ENCODE data around the gene NCKAP5.
"Not testable (repeated sequence)": the region's sequence is repeated elsewhere in the genome, so short reads cannot be mapped to it uniquely, and the experiment has no call there.

Gene NCKAP5

DNA sequence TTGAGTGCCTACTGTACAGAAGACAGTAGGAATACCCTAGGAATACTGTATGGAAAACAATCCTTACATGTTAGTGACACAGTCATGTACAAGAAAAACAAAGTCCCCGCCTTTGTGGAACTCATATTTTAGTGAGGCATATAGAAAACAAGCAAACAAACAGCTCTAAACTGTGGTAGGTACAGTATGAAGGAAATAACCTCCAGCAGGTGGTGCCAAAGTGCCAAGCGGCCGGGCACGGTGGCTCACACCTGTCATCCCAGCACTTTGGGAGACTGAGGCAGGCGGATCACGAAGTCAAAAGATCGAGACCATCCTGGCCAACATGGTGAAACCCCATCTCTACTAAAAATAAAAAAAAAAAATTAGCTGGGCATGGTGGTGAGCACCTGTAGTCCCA lies 48.6 kb downstream of the NCKAP5 start:
- not testable (repeated sequence) for DNase-seq

- no peak for DNase-seq
These were observed 49.4 kb downstream of the NCKAP5 start for GRCh38 chr2:133518700-133519344.

DNA sequence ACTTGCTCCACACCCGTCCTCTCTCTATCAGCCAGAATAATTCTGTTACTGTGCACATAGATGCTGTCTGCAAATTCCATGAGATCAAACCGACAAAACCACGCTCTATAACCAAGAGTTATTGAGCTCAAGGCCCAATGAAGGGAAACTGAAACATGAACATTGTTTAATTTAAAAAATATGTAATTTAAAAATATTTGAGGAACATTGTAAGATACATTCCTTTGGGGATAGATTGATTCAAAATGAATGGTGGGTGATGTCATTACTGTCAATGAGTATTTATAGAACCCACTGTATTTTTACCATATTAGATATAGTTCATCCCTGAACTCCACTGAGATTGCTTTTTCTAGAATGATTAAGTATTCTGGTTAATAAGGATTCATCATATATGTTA lies 50.4 kb downstream of the NCKAP5 start:
- DNase-seq = no peak

DNA sequence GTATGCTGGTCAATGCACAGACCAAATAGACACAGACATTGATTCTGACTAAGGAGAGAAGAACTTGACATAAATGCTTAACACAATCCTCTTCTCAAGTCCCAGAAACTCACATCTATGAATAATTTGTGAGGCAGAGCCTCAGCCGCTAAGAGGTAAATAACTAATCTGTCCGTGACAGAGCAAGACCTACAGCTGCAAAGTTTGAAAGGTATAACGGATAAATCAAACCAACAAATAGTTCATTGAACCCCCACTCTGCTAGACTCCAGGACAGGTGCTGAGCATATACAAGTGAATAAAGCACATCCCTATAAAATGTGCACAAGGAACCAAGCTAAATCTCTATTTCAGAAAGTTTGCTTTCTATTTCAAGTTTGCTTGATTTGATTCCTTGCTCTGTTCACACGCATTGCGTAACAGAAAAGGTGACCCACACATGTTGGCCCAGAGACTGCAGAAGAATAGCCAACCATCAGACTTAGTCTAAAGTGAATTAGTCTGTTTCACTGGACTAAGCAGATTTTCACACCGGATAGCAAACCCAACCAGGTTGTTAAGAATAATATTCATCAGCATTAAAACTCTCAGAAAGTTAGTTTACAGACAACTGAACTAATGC lies 51.7 kb downstream of the NCKAP5 start:
- DNase-seq = no peak

GRCh38 chr2:133515271-133515670 lies 53.0 kb downstream of the NCKAP5 start:
- DNase-seq = no peak

- no peak for DNase-seq
These were observed 54.4 kb downstream of the NCKAP5 start for GRCh38 chr2:133513893-133514292.

- DNase-seq = no peak
These were observed 56.1 kb downstream of the NCKAP5 start for GRCh38 chr2:133512121-133512520.

GRCh38 chr2:133511679-133512078 lies 56.6 kb downstream of the NCKAP5 start:
- no peak for DNase-seq

DNA sequence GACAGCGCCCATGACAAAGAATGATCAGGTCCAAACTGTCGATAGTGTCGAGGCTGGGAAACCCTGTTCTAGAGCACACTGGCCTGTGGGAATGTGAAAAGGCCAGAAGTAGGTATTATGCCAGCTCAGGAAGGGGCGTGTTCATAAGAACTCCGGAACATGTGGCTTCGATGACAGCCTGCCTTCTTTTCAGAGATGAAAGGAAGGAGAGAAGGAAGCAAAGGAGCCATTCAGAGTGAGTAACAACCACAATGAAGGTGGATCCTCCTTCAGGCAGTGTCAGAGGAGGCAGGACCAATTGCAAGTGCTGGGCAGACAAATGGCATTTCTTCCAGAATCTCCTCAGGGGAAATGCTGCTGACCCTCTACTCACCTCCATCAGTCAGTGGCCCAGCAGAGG lies 58.5 kb downstream of the NCKAP5 start:
- no peak for DNase-seq

GRCh38 chr2:133508546-133509165 lies 59.6 kb downstream of the NCKAP5 start:
- DNase-seq = no peak

DNA sequence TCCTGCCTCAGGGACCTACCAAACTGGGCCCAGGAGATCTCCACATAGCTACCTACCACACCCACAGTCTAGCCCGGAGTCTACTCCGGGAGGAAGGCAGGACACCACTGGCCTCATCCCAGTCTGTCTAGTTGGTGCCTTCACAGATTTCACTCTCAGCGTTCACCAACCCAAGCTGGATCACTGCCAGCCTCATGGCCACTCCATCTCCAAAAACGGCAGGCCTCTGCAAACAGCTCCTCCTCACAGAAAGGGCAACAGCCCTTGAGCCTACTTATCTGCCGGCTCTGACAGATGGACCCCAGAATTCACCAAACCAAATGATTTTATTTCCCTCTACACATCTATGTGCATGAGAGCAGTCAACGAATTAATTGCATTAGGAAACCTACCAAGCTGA lies 61.3 kb downstream of the NCKAP5 start:
- DNase-seq = no peak

GRCh38 chr2:133504566-133505505 lies 63.4 kb downstream of the NCKAP5 start:
- DNase-seq = no peak

GRCh38 chr2:133503927-133504326 lies 64.3 kb downstream of the NCKAP5 start:
- no peak for DNase-seq

DNA sequence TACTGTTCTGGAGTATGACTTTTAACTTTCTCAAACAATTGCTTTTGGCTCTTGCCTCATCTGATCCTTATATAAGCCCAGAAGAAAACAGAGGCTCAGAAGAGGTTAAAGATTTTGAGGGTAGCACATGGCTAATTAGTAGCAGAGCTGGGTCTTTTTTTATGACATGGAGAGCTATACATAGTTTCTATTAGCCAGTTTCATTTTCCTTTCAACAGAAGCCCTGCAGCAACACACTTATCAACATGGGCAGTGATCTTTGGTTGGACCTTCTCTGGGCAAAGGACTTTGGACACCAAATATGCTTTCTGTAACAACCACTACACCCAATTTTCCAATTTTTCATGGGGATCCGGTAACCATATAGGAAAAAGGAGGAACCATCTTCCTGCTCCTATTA lies 64.9 kb downstream of the NCKAP5 start:
- no peak for DNase-seq

DNA sequence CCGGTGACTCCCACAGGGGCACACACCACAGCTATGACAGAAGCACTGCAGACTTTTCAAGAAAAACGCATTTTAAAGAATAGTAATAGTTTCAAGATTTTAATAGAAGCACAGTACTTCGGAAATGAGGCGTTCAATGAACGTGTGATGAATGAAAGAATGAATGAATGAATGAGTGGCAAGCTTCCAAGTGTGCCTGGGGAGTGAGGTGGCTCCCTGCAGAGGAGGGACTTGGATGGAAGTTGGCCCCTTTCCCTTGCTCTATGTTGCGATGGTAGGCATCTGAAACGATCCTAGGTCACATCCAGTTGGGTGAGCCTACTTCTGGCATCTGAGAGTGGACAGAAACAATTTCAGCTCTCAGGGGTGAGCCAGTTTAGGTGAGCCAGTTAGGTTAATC lies 65.6 kb downstream of the NCKAP5 start:
- DNase-seq = no peak

- DNase-seq = no peak
These were observed 67.3 kb downstream of the NCKAP5 start for GRCh38 chr2:133500917-133501316.

DNA sequence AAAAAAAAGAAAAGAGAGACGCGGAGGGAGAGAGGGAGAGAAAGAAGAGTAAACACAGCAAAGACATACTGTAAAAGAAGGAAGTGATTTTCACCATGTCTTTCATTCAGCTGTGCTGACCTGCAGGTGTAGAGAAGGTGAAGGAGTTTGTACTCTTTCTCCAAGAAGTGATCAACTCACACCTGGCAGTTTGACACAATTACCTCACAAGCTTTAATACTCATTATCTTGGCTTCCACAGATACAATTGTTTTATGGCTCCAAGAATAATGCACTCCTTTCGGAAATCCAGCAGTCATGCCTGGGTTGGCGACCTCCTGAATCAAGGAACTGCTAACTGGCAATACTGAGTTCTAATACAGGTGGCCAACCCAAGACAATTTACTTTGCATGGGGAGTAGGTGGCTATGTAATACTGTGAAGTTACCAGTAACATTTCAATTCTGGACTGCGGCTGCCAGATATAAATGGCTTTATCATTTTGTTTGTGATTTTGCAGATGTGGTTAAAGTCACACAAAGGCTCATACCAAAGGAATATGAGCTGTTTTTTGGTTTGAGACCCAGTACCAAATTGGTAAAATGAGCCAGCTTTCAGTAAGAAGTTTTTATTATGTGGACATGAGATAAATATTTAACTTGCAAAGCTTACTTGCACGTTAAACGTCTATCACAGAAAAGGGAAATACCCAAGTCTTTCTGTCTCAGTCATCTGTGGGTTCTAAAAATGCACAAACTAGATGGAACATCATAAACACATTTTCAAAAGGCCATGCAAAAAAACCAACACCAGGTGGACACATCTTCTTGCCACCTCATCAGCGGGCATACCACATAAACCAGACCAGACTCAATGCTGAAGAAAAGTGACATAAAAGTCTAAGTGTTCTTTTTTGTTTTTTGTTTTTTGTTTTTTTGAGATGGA lies 69.3 kb downstream of the NCKAP5 start:
- DNase-seq = no peak

- DNase-seq = no peak
These were observed 70.2 kb downstream of the NCKAP5 start for GRCh38 chr2:133497951-133498565.

DNA sequence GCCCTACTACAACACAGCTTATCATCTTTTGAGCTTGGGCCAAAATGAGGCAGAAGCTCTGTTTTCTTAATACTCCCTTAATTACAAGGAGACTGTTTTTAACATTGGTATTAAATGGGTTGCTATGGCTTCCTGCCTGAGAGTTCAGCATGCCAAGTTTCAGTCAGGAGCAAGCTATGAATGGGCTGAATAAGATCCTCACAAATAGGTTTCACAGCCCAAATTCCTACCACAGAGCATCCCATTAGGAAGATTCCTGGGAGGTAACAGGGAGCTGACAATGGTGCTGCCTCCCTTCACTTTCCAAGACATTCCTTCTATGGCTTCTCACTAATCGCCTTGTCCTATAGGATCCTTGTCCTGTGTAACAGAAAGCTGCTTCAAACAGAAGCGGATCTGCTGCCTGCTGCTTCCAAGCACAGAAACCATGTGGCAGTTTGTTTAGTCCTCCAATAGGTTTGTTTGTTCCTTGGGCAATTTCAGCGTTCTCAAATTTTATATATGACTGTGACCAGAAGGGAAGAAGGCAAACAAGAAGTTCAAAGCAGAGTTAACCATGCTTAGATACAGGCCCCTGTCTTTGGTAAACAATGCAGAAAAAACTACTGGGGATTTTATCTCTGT lies 70.9 kb downstream of the NCKAP5 start:
- no peak for DNase-seq

- DNase-seq = no peak
These were observed 71.6 kb downstream of the NCKAP5 start for GRCh38 chr2:133496501-133497269.

DNA sequence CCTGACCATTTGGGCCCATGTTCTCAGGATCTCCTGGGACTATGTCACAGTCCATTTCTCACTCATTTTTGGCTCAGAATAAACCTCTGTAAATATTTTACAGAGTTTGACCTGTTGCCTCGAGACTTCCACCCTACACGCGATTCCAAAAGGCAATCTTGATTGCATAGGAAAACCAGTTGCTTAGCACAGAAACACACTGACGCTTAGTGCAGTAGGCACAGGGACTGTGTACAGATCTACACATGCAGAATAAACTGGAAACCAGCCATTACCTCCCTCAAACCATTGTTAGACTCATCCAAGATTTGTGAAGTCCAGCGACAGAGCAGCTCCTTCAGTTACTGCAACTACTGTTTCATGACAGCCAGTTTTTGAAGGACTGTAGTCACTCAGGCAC lies 73.0 kb downstream of the NCKAP5 start:
- DNase-seq = no peak
